Activated CD4-positive, alpha-beta T cell treated with anti-CD3 and anti-CD28 coated beads, Interleukin-2, amount 50 U/mL, for 4 hours (primary cell): ENCODE measurements around the gene CHL1.

ENCODE experiments used
- DNase-seq, 2 experiments: peaks; one replicate each; pipeline ENCODE4 v3.0.0-alpha.2; 2020

CHL1 gene

DNA sequence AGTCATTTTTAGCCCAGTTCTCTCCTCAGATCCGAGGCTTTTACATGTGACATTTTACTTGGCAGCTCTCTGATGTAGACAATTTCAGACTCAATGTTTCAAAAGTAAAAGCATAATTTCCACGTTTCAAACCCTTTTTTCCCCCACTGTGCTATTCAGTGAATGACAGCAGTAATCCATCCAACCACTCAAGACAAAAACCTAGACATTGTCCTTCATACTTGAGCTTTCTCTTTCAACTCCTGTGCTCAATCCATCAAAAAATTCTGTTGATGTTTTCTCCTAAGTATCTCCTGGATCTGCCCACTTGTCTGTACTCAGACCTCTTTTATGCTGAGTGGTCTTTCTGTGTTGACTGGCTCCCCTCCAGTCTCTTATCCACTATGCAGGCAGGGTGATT lies 214.7 kb downstream of the CHL1 start:
- no peak for DNase-seq

GRCh38 chr3:414063-414462 lies 217.5 kb downstream of the CHL1 start:
- DNase-seq = no peak

DNA sequence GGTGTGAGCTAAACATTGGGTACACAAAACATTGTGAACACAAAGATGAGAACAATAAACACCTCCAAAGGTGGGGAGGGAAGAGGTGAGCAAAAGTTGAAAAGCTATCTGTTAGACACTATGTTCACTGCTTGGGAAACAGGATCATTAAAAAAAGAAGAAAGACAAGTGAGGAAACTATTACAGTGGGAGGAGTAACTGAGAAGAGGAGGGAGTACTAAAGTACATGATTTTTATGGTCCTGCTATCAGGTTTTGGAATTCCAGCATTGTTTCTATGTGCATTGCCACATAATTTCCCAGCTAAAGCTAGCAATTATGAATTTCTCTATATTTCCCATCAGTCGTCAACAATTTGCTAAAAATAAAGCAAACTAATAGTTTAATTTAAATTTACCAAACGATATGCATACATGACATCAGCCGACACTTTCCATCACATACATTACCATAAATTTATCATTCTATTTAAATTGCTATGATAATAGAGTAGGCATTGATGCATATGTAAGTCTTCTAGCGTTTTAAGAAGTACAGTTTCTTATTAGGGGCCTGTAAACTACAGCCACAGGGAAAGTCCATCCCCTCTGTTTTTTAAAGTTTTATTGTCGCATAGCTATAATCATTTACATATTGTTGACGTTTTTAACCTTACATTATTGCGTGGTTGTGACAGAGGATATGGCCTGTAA lies 221.8 kb downstream of the CHL1 start:
- DNase-seq = no peak

DNA sequence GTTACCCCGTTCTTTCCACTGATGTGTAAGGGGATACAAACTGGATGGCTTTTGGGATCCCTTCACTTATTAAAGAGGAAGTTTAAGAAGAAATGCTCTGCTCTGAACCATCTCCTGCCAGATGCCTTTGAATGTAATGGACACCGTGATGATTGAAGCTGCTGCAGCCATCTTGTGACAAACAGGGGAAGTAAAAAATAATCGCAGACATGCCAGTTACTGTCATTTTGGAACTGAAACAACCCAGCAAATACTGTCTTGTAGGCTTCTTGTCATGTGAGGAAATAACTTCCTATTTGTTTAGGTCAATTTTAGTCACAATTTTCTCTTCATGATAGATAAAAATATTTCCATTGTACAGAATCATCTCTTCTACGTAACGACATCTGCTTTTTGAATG lies 224.0 kb downstream of the CHL1 start:
- no peak for DNase-seq

DNA sequence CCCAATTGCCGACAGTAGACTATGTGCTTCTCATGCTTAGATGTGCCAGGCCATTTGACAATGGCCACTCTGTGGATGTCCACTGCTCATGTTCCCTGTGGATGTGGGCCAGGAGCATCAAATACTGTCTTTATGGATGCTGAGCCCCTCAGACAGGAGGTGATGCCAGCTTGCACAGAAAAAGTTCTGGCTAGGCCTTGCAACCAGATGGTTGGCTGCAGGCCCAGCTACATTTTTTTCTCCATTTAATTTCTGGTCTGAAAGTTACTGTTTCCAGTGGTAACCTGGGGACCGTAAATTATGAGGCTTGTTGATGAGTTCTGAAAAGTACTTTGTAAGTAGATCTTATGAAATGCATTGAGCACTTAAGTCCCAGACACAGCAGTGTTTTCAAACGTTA lies 228.5 kb downstream of the CHL1 start:
- no peak for DNase-seq

DNA sequence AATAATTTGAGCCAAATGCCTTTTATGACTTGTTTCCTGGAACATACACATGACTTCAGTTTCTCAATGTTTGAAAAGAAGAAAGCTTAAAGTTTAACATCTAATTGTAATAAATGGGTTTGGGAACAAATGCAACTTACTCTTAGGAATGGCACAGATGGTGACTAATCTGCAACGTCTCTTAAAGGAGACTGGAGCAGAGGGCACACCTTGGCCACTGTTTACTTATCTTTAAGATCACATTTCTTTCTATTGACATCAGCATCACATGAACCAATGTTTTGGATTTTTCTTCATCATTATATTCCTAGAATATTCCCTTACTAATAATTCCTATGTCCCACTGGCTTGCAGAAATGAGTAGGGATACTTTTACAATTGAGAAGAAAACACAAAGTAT lies 229.5 kb downstream of the CHL1 start:
- no peak for DNase-seq

DNA sequence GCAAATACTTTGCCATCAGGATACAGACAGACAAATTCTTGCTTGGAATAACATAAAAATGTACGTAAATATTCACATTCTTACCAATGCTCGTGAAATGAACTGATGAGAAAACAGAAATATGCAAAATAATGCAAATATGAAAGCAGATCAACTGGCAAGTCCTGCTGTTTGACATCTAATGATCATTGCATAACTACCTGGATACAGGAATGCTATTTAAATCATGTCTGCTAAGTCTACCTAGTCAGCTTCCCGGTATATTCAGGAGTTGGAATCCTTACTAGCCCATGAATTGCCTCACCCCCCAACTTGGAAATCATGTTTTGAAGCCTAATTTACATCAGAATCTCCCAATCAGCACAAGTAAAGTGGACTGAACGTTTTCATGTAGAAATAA lies 230.6 kb downstream of the CHL1 start:
- no peak for DNase-seq

- DNase-seq = no peak
These were observed 233.6 kb downstream of the CHL1 start for GRCh38 chr3:430186-430585.

GRCh38 chr3:435161-435560 lies 238.6 kb downstream of the CHL1 start:
- DNase-seq = no peak

GRCh38 chr3:436053-436452 lies 239.5 kb downstream of the CHL1 start:
- DNase-seq = no peak

- DNase-seq = no peak
These were observed 244.3 kb downstream of the CHL1 start for GRCh38 chr3:440826-441225.

- no peak for DNase-seq
These were observed 249.4 kb downstream of the CHL1 start for GRCh38 chr3:445960-446359.

- DNase-seq = no peak
These were observed 251.1 kb downstream of the CHL1 start for GRCh38 chr3:447671-448070.

DNA sequence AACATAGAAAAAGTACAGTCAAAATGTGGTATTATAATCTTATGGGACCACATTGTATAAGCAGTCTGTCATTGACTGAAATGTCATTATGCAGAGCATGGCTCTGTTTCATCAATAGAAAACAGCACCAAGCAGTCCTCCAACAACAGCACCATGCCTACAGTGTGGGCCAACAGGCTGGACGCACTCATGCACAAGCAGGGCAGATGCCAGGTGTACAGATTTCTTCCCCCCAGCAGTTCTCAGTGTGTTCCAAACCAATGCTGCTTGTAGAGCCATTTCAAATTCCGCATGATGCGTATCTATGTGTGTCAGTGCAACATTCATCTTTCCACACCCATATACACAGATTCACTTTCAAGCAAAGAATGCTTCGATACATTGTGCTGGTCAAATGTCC lies 253.1 kb downstream of the CHL1 start:
- no peak for DNase-seq

GRCh38 chr3:452221-452620 lies 255.7 kb downstream of the CHL1 start:
- no peak for DNase-seq

DNA sequence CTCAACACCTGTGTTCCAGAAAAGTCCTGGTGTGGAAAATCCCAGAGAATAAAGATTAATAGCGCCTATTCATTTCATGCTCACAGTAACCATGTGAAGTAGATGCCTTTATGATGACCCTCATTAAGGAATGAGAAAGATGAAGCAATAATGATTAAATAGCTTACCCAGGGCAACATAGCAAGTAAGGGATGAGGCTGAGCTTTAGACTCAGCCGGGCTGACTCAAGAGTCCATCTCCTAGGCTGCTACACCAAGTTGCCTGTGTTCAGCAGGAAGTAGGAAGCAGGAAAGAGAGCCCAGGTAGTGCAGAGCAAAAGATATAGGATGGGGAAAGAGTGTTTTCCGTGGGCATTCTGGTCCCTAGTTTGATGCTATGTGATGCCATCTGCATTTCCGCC lies 256.5 kb downstream of the CHL1 start:
- no peak for DNase-seq

GRCh38 chr3:454986-455385 lies 258.4 kb downstream of the CHL1 start:
- DNase-seq = no peak

DNA sequence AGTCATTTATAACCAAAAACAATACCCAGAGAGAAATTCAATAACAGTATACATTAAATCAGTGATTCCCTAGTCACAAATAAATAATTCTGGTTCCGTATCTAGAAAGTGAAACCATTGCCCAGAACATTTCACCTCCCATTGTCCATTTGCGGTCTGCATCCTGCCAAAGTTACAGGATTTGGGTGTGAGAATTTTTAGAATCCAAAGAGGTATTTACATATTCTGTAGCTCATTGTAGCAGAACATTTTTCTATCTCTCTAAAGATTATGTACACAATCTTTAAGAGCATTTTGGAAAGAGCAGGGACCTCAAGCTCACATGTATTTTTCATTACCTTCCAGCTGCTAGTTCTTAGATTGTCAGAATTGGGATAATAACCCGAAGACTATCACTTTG lies 261.6 kb downstream of the CHL1 start:
- DNase-seq = no peak

GRCh38 chr3:458653-459310 lies 262.2 kb downstream of the CHL1 start:
- DNase-seq = no peak
